ENCODE measurements around the gene MAEA. TPM values are rescaled to one million over a fixed set of nuclear protein-coding genes. Genes with fewer than 3 reads are reported as not detected.

MAEA gene
- total RNA-seq, 1 donor from 2014 or later = 38.2 TPM

- Mint-ChIP-seq H3K9me3 (no peaks in the 10 kb centered on the region), H3K27ac (no peak overlapping the region), H3K4me3 (peak overlapping the region; percentile 62), H3K4me1 (peaks cover 24% of the 10 kb centered on the region), H3K27me3 (ENCODE audit: insufficient read depth, low read depth) (peaks cover 4% of the 10 kb centered on the region), H3K36me3 (peaks cover 12% of the 10 kb centered on the region)
- Histone ChIP-seq H3K27me3 (no peaks in the 10 kb centered on the region), H3K27ac (no peak overlapping the region), H3K4me2 (no peak overlapping the region), H3K9ac (no peak overlapping the region), H3F3A (ENCODE audit: low read depth) (no peaks in the 10 kb centered on the region), H4K20me1 (ENCODE audit: low read depth) (peaks cover 74% of the 10 kb centered on the region), H3K4me3 (no peak overlapping the region), H3K4me1 (peaks cover 11% of the 10 kb centered on the region), H3K9me3 (ENCODE audit: low read depth) (no peaks in the 10 kb centered on the region), H3K79me2 (ENCODE audit: low read depth) (peaks cover 82% of the 10 kb centered on the region), H3K36me3 (no peaks in the 10 kb centered on the region), H2AFZ (replicated peaks) (no peak overlapping the region)
- TF ChIP-seq EZH2phosphoT487 (IDR thresholded peaks at IDR 0.05) (no peak), EZH2 (IDR thresholded peaks at IDR 0.05) (no peak), CTCF (IDR thresholded peaks at IDR 0.05) (no peak)
- DNase-seq (ENCODE audit: low spot score) = no peak
Measured at GRCh38 chr4:1293531-1293941, 3.8 kb downstream of the MAEA start.

- no peak for DNase-seq (ENCODE audit: low spot score)
- H2AFZ ChIP-seq (replicated peaks) = no peak overlapping the region
- H3K9ac ChIP-seq = no peak overlapping the region
- H3K27me3 ChIP-seq = no peaks in the 10 kb centered on the region
- no peaks in the 10 kb centered on the region for H3K9me3 Mint-ChIP-seq
- H3K4me2 ChIP-seq = no peak overlapping the region
- H3K36me3 Mint-ChIP-seq = peaks cover 12% of the 10 kb centered on the region
- H4K20me1 ChIP-seq (ENCODE audit: low read depth) = peaks cover 78% of the 10 kb centered on the region
- no peak overlapping the region for H3K27ac ChIP-seq
- no peak overlapping the region for H3K27ac Mint-ChIP-seq
- no peak for TF ChIP-seq EZH2phosphoT487 (IDR thresholded peaks at IDR 0.05)
- no peak for TF ChIP-seq CTCF (IDR thresholded peaks at IDR 0.05)
- TF ChIP-seq EZH2 (IDR thresholded peaks at IDR 0.05) = no peak
- no peaks in the 10 kb centered on the region for H3F3A ChIP-seq (ENCODE audit: low read depth)
- peaks cover 20% of the 10 kb centered on the region for H3K4me1 Mint-ChIP-seq
- peaks cover 7% of the 10 kb centered on the region for H3K4me1 ChIP-seq
- H3K9me3 ChIP-seq (ENCODE audit: low read depth) = no peaks in the 10 kb centered on the region
- no peaks in the 10 kb centered on the region for H3K36me3 ChIP-seq
- H3K79me2 ChIP-seq (ENCODE audit: low read depth) = peaks cover 87% of the 10 kb centered on the region
- H3K4me3 Mint-ChIP-seq = peak overlapping the region; percentile 62
- H3K4me3 ChIP-seq = no peak overlapping the region
- peaks cover 5% of the 10 kb centered on the region for H3K27me3 Mint-ChIP-seq (ENCODE audit: insufficient read depth, low read depth)
Measured at GRCh38 chr4:1293991-1294390, 4.3 kb downstream of the MAEA start.

GRCh38 chr4:1294424-1294823 lies 4.7 kb downstream of the MAEA start:
- H3K4me3 ChIP-seq = no peak overlapping the region
- Mint-ChIP-seq H3K4me3 (no peak overlapping the region), H3K9me3 (no peaks in the 10 kb centered on the region), H3K27me3 (ENCODE audit: insufficient read depth, low read depth) (peaks cover 5% of the 10 kb centered on the region), H3K36me3 (peaks cover 15% of the 10 kb centered on the region), H3K4me1 (peaks cover 20% of the 10 kb centered on the region), H3K27ac (no peak overlapping the region)
- H3F3A ChIP-seq (ENCODE audit: low read depth) = no peaks in the 10 kb centered on the region
- peaks cover 91% of the 10 kb centered on the region for H3K79me2 ChIP-seq (ENCODE audit: low read depth)
- H3K9ac ChIP-seq = no peak overlapping the region
- H3K4me1 ChIP-seq = peaks cover 6% of the 10 kb centered on the region
- no peaks in the 10 kb centered on the region for H3K36me3 ChIP-seq
- H3K27me3 ChIP-seq = no peaks in the 10 kb centered on the region
- no peak overlapping the region for H3K27ac ChIP-seq
- no peak overlapping the region for H3K4me2 ChIP-seq
- TF ChIP-seq EZH2 (IDR thresholded peaks at IDR 0.05) (no peak), EZH2phosphoT487 (IDR thresholded peaks at IDR 0.05) (no peak)
- H3K9me3 ChIP-seq (ENCODE audit: low read depth) = no peaks in the 10 kb centered on the region
- H4K20me1 ChIP-seq (ENCODE audit: low read depth) = peaks cover 83% of the 10 kb centered on the region
- H2AFZ ChIP-seq (replicated peaks) = no peak overlapping the region
- DNase-seq (ENCODE audit: low spot score) = no peak

- Mint-ChIP-seq H3K4me3 (no peak overlapping the region), H3K4me1 (peaks cover 20% of the 10 kb centered on the region), H3K27me3 (ENCODE audit: insufficient read depth, low read depth) (peaks cover 5% of the 10 kb centered on the region), H3K9me3 (no peaks in the 10 kb centered on the region), H3K36me3 (peaks cover 18% of the 10 kb centered on the region), H3K27ac (no peak overlapping the region)
- Histone ChIP-seq H3K4me2 (no peak overlapping the region), H2AFZ (replicated peaks) (no peak overlapping the region), H4K20me1 (ENCODE audit: low read depth) (peaks cover 87% of the 10 kb centered on the region), H3K4me1 (peaks cover 6% of the 10 kb centered on the region), H3K27ac (no peak overlapping the region), H3K4me3 (no peak overlapping the region), H3K27me3 (no peaks in the 10 kb centered on the region), H3K9ac (no peak overlapping the region), H3K79me2 (ENCODE audit: low read depth) (peaks cover 94% of the 10 kb centered on the region), H3F3A (ENCODE audit: low read depth) (no peaks in the 10 kb centered on the region), H3K9me3 (ENCODE audit: low read depth) (no peaks in the 10 kb centered on the region), H3K36me3 (no peaks in the 10 kb centered on the region)
- DNase-seq (ENCODE audit: low spot score) = no peak
- TF ChIP-seq CTCF (IDR thresholded peaks at IDR 0.05) (no peak), EZH2phosphoT487 (IDR thresholded peaks at IDR 0.05) (no peak), EZH2 (IDR thresholded peaks at IDR 0.05) (no peak)
Measured at GRCh38 chr4:1294891-1295290, 5.2 kb downstream of the MAEA start.
